ENCODE measurements around the gene GNPTG.

Gene GNPTG

DNA sequence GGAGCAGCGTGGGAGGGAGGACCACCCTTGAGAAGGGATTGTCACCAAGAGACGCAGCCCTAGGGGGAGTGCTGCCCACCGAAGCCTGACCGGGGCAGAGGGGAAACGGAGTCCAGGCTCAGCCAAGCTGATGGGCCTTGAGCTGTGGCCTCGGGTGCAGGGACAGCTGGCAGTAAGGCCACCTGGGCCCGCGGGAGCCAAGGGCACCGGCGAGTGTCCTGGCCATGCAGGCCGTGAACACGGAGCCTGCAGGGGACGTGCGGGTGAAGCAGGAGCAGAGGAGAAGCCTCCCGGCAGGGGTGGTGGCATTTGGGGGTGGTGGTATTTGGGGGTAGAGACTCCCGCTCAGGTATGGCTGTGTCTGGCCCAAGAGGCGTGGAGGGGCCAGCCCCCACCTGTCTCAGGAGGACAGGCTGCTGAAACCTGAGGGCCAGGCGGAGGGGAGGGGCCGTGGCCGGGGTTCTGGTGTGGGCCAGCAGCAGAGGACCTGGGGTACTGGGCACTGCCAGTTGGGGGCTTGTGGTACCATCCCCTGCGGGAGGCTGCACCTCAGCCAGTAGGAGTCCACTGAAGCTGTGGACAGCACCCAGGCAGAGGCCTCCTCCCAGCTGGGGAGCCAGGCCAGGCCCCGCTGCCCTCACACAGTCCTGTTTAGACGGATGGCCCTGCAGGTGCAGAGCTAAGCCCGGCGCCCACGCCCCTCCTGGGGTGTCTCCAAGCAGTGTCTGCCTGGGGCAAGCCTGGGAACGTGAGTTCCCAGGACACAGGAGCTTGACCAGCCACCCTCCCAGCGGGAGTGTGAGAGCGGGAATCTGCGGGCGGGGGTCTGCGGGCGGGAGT lies 4.5 kb downstream of the GNPTG start:
- H3K4me3 ChIP-seq (ENCODE audit: low read length): no peak overlapping the region

DNA sequence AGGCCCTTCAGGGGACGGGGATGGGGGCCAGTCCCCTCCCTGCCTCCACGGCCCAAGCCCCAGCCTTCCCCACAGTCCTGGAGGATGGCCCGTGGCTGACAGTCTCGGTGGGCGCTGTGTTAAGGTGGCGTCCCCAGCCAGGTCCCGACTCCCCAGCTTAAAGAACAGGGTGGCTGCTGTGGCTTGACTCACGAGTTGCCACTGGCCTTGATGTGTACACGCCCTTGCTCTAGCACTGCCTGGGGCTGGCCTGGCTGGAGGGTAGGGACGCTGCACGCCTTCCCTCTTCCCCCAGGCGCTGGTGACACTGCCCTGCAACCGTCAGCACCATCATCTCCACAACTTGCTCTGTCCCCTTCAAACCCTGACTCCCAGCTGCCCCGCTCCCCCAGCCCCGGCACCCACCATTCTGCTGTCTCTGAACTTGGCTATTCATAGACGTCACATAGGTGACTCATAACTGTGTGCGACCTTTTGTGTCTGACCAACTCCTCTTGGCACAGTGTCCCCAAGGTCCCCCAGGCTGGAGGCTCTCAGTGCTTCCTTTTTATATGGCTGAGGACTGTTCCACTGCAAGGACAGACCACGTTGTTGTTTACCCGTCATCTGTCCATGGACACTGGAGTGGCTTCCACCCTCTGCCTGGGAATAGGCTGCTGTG lies 6.3 kb downstream of the GNPTG start:
- H3K36me3 ChIP-seq (ENCODE audit: control insufficient read depth, low read depth, low read length): peaks cover 16% of the 10 kb centered on the region
- no peaks in the 10 kb centered on the region for H3K9me3 ChIP-seq (ENCODE audit: control insufficient read depth, low read depth, low read length)
- no peak overlapping the region for H3K27ac ChIP-seq (ENCODE audit: low read length)
- no peak overlapping the region for H3K4me3 ChIP-seq (ENCODE audit: low read length)
- H3K4me1 ChIP-seq (ENCODE audit: control insufficient read depth, low read depth, low read length): no peaks in the 10 kb centered on the region
- no peak overlapping the region for H3K9ac ChIP-seq (ENCODE audit: low read length)
- no peaks in the 10 kb centered on the region for H3K27me3 ChIP-seq (ENCODE audit: control insufficient read depth, insufficient read depth, low read length)

More for the DNA sequence above, 4.5 kb downstream of the GNPTG start:
- peaks cover 3% of the 10 kb centered on the region for H3K4me1 ChIP-seq (ENCODE audit: control insufficient read depth, low read depth, low read length)
- peaks cover 4% of the 10 kb centered on the region for H3K36me3 ChIP-seq (ENCODE audit: control insufficient read depth, low read depth, low read length)
- no peaks in the 10 kb centered on the region for H3K9me3 ChIP-seq (ENCODE audit: control insufficient read depth, low read depth, low read length)
- no peak overlapping the region for H3K9ac ChIP-seq (ENCODE audit: low read length)
- no peaks in the 10 kb centered on the region for H3K27me3 ChIP-seq (ENCODE audit: control insufficient read depth, insufficient read depth, low read length)
- H3K27ac ChIP-seq (ENCODE audit: low read length): no peak overlapping the region

DNA sequence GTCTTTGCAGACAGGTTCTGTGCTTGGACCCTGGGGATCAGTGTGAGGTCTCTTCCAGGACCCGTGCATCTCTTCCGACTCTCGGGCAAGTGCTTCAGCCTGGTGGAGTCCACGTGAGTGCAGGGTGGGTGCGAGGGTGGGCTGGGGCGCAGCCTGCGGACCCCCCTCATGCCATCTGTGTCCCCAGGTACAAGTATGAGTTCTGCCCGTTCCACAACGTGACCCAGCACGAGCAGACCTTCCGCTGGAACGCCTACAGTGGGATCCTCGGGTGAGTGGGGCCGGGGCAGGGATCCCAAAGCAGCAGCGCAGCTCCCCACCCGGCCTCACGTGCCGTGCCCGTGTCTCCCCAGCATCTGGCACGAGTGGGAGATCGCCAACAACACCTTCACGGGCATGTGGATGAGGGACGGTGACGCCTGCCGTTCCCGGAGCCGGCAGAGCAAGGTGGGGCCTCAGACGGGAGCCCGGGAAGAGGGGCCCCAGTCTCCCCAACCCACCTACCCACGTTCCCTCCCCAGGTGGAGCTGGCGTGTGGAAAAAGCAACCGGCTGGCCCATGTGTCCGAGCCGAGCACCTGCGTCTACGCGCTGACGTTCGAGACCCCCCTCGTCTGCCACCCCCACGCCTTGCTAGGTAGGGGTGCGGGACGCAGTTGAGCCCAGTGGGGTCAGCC lies 10.1 kb downstream of the GNPTG start:
- Histone ChIP-seq H3K9me3 (ENCODE audit: control insufficient read depth, low read depth, low read length) (no peaks in the 10 kb centered on the region), H3K27me3 (ENCODE audit: control insufficient read depth, insufficient read depth, low read length) (no peaks in the 10 kb centered on the region), H3K27ac (ENCODE audit: low read length) (no peak overlapping the region), H3K4me1 (ENCODE audit: control insufficient read depth, low read depth, low read length) (no peaks in the 10 kb centered on the region), H3K9ac (ENCODE audit: low read length) (no peak overlapping the region), H3K4me3 (ENCODE audit: low read length) (no peak overlapping the region), H3K36me3 (ENCODE audit: control insufficient read depth, low read depth, low read length) (peaks cover 35% of the 10 kb centered on the region)

DNA sequence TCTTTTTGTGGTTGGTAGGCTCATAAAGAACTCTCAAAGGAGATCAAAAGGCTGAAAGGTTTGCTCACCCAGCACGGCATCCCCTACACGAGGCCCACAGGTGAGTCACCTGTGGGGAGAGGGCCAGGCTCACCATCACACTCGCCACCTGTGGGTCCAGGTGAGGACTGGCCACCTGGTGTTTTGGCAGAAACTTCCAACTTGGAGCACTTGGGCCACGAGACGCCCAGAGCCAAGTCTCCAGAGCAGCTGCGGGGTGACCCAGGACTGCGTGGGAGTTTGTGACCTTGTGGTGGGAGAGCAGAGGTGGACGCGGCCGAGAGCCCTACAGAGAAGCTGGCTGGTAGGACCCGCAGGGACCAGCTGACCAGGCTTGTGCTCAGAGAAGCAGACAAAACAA lies 11.1 kb downstream of the GNPTG start:
- Histone ChIP-seq H3K4me3 (ENCODE audit: low read length) (no peak overlapping the region), H3K9me3 (ENCODE audit: control insufficient read depth, low read depth, low read length) (no peaks in the 10 kb centered on the region), H3K27ac (ENCODE audit: low read length) (no peak overlapping the region), H3K36me3 (ENCODE audit: control insufficient read depth, low read depth, low read length) (peaks cover 35% of the 10 kb centered on the region), H3K4me1 (ENCODE audit: control insufficient read depth, low read depth, low read length) (no peaks in the 10 kb centered on the region), H3K27me3 (ENCODE audit: control insufficient read depth, insufficient read depth, low read length) (no peaks in the 10 kb centered on the region), H3K9ac (ENCODE audit: low read length) (no peak overlapping the region)

DNA sequence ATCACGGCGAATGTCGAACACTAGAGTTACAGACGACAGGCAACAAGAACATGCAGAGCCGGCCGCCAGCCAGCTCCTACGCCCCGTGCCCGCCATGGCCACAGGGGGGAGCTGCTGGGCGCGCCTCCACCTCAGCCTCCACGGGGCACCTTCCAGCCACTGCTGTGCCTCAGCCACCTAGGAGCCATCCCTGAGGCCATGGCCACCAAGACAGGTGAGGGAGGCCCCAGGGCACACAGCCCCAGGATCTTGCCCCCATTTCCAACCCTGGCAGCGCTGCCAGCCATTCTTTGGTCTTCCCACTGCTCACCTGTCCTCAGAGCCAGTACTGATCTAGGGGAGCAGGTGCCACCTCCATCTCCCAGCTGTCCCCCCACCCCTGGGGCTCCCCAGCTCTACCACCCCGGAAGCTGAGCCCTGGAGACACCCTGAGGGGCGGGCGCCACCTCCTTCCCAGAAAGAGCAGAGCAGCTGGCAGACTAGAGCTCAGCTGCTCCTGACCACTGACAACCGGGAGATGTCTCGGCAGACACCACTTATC lies 11.8 kb downstream of the GNPTG start:
- no peaks in the 10 kb centered on the region for H3K27me3 ChIP-seq (ENCODE audit: control insufficient read depth, insufficient read depth, low read length)
- no peak overlapping the region for H3K4me3 ChIP-seq (ENCODE audit: low read length)
- peaks cover 35% of the 10 kb centered on the region for H3K36me3 ChIP-seq (ENCODE audit: control insufficient read depth, low read depth, low read length)
- no peak overlapping the region for H3K9ac ChIP-seq (ENCODE audit: low read length)
- H3K4me1 ChIP-seq (ENCODE audit: control insufficient read depth, low read depth, low read length): no peaks in the 10 kb centered on the region
- no peak overlapping the region for H3K27ac ChIP-seq (ENCODE audit: low read length)
- no peaks in the 10 kb centered on the region for H3K9me3 ChIP-seq (ENCODE audit: control insufficient read depth, low read depth, low read length)

DNA sequence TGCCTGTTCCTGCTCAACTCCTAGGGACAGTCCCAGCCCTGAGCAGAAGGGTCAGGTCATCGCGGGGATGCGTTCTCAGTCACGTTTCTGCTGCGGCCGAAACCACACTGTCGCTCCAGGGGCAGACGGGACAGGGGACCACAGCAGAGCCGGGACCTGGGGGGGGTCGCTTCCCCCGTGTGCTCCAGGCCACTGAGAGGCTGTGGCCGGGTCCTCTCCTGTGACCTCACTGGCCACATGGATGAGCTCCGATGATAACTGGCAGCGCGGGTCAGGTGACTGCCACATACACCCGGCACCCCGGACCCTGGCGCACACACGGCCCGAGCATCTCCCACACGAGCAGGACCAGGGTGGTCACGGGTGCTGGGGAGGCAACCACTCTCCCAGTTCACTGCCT lies 12.8 kb downstream of the GNPTG start:
- H3K9ac ChIP-seq (ENCODE audit: low read length): no peak overlapping the region
- H3K36me3 ChIP-seq (ENCODE audit: control insufficient read depth, low read depth, low read length): peaks cover 35% of the 10 kb centered on the region
- no peaks in the 10 kb centered on the region for H3K9me3 ChIP-seq (ENCODE audit: control insufficient read depth, low read depth, low read length)
- no peak overlapping the region for H3K4me3 ChIP-seq (ENCODE audit: low read length)
- H3K27ac ChIP-seq (ENCODE audit: low read length): no peak overlapping the region
- H3K4me1 ChIP-seq (ENCODE audit: control insufficient read depth, low read depth, low read length): no peaks in the 10 kb centered on the region
- H3K27me3 ChIP-seq (ENCODE audit: control insufficient read depth, insufficient read depth, low read length): no peaks in the 10 kb centered on the region

DNA sequence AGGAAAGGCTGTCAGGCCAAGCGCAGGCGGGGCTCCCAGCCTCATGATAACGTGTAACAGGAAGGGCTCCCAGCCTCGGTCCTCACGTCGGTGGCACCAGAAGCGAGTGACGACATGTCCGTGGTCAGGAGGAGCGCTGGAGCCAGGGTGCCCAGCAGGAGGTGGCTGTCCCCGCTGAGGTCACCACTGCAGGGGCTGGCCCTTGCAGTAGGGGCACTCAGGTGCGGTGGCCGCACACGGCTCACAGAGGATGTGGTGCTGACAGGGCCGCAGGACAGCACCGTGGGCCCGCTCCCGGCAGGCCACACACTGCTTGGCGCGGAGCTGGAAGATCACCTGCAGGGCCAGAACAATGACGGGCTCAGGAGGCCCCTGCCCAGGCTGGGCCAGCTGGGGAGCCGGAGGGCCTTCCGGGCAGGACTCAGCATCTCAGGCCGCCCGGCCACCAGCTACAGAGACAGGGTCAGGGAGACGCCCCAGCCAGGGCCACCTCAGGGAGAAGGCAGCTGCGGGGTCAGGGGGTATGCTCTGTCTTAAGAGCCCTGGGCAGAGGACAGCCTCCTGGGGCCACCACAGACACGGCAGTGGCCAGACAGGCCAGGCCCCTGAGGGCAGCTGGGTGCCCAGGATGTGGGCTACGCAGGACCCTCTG lies 14.5 kb downstream of the GNPTG start:
- no peaks in the 10 kb centered on the region for H3K27me3 ChIP-seq (ENCODE audit: control insufficient read depth, insufficient read depth, low read length)
- no peak overlapping the region for H3K4me3 ChIP-seq (ENCODE audit: low read length)
- H3K27ac ChIP-seq (ENCODE audit: low read length): no peak overlapping the region
- H3K36me3 ChIP-seq (ENCODE audit: control insufficient read depth, low read depth, low read length): peaks cover 31% of the 10 kb centered on the region
- H3K9ac ChIP-seq (ENCODE audit: low read length): no peak overlapping the region
- no peaks in the 10 kb centered on the region for H3K9me3 ChIP-seq (ENCODE audit: control insufficient read depth, low read depth, low read length)
- no peaks in the 10 kb centered on the region for H3K4me1 ChIP-seq (ENCODE audit: control insufficient read depth, low read depth, low read length)

DNA sequence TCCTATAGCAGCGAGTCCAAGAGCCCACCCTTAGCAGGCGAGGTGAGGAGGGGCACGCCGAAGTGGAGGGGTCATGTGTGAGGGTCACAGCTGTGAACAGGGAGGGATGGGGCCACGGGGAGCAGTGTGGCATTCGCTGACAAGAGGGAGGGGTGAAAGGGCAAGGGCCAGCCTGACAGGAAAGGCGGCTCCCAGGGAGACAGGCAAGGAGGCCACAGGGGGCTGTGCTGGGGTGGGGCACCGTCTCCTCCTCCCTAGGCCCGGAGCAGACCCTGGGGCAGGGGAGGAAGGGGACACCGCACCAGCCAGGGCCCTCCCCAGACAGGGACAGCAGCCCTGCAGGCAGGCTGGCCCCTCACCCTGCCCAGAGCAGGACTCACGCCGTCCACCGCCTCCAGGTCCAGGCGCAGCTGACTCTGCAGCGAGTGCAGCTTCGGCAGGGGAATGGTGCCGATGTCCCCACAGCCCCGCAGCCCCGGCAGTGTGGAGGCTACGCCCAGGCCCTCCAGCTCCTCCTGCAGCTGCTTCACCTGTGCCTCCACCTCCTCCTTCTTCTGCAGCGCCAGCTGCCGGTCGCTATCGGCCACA lies 15.1 kb downstream of the GNPTG start:
- Histone ChIP-seq H3K4me1 (ENCODE audit: control insufficient read depth, low read depth, low read length) (no peaks in the 10 kb centered on the region), H3K27me3 (ENCODE audit: control insufficient read depth, insufficient read depth, low read length) (no peaks in the 10 kb centered on the region), H3K9me3 (ENCODE audit: control insufficient read depth, low read depth, low read length) (no peaks in the 10 kb centered on the region), H3K4me3 (ENCODE audit: low read length) (no peak overlapping the region), H3K36me3 (ENCODE audit: control insufficient read depth, low read depth, low read length) (peaks cover 31% of the 10 kb centered on the region), H3K9ac (ENCODE audit: low read length) (no peak overlapping the region), H3K27ac (ENCODE audit: low read length) (no peak overlapping the region)

DNA sequence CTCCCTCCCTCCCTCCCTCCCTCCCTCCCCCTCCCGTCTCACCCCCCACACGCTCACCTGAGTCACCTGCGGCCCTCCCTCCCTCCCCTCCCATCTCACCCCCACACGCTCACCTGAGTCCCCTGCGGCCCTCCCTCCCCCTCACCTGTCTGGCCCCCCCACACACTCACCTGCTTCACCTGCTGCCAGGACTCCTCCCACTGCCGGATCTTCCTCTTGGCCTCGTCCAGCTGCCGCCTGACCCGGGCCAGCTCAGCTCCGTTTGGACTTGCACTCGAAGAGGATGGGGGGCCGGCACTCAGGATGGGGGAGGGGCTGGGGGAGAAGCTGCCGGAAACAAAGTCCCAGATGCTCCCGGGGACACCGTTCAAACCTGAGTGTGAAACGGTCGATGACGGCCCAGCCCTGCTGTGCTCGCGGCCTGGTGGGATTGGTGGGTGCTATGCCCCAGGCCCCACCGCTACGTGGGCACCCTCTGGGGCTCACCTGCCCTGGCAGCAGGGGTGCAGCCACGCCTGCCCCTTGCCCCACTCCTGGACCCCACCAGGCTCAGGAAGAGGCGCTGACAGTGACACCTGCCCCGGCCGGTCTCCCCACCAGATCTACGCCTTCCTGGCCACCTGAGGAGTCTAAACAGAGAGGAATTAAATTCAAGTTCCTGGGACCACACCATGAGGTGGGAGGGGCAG lies 15.9 kb downstream of the GNPTG start:
- H3K9me3 ChIP-seq (ENCODE audit: control insufficient read depth, low read depth, low read length): no peaks in the 10 kb centered on the region
- H3K9ac ChIP-seq (ENCODE audit: low read length): no peak overlapping the region
- H3K4me1 ChIP-seq (ENCODE audit: control insufficient read depth, low read depth, low read length): no peaks in the 10 kb centered on the region
- H3K27me3 ChIP-seq (ENCODE audit: control insufficient read depth, insufficient read depth, low read length): no peaks in the 10 kb centered on the region
- H3K27ac ChIP-seq (ENCODE audit: low read length): no peak overlapping the region
- no peak overlapping the region for H3K4me3 ChIP-seq (ENCODE audit: low read length)
- H3K36me3 ChIP-seq (ENCODE audit: control insufficient read depth, low read depth, low read length): peaks cover 23% of the 10 kb centered on the region

DNA sequence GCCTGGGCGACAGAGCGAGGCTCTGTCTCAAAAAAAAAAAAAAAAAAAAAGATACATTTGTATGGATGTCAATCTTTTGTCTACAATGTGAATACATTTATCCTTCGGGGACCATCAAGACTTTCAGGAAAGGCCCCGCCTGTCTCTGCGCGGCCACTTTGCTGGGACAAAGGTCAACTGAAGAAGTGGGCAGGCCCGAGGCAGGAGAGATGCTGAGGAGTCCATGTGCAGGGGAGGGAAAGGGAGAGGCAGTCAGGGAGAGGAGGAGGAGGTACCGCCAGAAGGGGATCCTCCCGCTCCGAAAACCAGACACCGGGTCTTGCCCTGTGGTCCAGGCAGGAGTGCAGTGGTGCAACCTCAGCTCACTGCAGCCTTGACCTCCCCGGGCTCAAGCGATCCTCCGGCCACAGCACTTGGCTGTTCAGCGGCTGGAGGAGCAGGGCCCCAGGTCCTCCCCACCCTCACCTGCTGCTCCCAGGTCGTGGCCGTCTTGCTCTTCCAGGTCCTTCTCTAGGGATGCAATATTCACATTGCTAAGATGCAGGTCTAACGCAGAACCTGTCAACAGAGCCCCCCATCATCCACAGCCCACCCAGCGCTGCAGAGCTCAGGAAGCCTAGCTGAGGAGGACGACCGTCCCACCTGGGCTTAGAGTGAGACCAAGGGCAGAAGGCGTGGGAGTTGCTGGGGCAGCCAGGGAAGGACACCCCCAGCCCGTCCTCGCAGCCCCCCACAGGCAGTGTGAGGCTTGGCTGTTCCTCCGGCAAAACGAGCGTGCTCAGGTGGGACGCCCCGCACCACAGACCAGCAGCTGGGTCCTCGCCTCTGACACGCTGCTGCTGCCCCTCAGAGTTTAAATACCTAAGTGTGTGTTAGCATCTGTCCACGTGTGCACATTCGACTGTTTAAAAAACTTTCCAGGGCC lies 19.6 kb downstream of the GNPTG start:
- no peak overlapping the region for H3K4me3 ChIP-seq (ENCODE audit: low read length)
- H3K27ac ChIP-seq (ENCODE audit: low read length): no peak overlapping the region
- H3K9ac ChIP-seq (ENCODE audit: low read length): no peak overlapping the region
- no peaks in the 10 kb centered on the region for H3K36me3 ChIP-seq (ENCODE audit: control insufficient read depth, low read depth, low read length)
- H3K9me3 ChIP-seq (ENCODE audit: control insufficient read depth, low read depth, low read length): no peaks in the 10 kb centered on the region
- H3K27me3 ChIP-seq (ENCODE audit: control insufficient read depth, insufficient read depth, low read length): no peaks in the 10 kb centered on the region
- no peaks in the 10 kb centered on the region for H3K4me1 ChIP-seq (ENCODE audit: control insufficient read depth, low read depth, low read length)

Data from iPS-18a (cell line).